ENCODE data around the gene DCDC1.

DCDC1 gene

DNA sequence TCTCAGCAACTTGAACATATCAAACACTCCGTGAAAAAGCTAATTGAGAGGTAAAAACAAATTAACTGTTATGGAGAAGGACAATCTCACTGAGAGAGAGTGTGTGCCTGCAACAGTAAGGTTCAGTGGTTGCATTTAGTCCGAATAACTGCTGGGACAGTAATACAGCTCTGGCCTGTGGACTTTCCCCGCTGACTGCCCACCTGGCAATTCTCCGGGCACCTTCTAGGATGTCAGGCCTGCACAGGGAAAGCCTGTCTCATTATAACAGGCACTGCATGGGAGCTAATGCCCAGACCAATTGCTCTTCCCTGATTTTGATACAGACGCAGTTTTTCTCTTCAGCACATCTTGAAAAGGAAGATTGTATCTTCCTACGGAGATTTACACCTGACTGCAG is 251.0 kb downstream of the DCDC1 start:
- Mint-ChIP-seq H3K9me3 (peaks cover 2% of the 10 kb centered on the region), H3K4me1 (no peaks in the 10 kb centered on the region), H3K27me3 (ENCODE audit: low read depth) (no peaks in the 10 kb centered on the region), H3K36me3 (ENCODE audit: low read depth) (no peaks in the 10 kb centered on the region), H3K27ac (no peak overlapping the region), H3K4me3 (no peak overlapping the region)
- TF ChIP-seq, protein P1, sequence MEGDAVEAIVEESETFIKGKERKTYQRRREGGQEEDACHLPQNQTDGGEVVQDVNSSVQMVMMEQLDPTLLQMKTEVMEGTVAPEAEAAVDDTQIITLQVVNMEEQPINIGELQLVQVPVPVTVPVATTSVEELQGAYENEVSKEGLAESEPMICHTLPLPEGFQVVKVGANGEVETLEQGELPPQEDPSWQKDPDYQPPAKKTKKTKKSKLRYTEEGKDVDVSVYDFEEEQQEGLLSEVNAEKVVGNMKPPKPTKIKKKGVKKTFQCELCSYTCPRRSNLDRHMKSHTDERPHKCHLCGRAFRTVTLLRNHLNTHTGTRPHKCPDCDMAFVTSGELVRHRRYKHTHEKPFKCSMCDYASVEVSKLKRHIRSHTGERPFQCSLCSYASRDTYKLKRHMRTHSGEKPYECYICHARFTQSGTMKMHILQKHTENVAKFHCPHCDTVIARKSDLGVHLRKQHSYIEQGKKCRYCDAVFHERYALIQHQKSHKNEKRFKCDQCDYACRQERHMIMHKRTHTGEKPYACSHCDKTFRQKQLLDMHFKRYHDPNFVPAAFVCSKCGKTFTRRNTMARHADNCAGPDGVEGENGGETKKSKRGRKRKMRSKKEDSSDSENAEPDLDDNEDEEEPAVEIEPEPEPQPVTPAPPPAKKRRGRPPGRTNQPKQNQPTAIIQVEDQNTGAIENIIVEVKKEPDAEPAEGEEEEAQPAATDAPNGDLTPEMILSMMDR (IDR thresholded peaks at IDR 0.05; ENCODE audit: unreplicated experiment in 3 of 3): no peak

DNA sequence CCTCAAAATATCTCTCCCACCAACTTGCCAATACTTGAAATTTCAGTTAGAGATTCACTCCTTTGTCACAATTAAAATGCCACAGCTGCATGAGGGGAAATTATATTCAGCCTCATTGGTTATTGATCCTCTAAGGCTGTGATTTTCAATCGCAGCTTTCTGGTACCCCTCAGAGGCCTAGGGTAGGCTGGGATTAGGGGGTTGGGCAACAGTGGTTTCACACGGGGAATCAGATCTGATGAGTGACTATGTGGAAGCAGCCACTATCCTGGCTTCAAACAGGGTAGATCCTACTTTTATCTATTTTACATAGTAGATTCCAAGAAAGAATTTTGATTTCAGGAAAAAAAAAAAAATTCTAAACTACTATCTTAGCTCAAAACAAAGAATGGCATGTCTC is 252.5 kb downstream of the DCDC1 start:
- no peak overlapping the region for H3K27ac Mint-ChIP-seq
- no peaks in the 10 kb centered on the region for H3K27me3 Mint-ChIP-seq (ENCODE audit: low read depth)
- TF ChIP-seq, protein P1 (IDR thresholded peaks at IDR 0.05; ENCODE audit: unreplicated experiment in 3 of 3): no peak
- no peaks in the 10 kb centered on the region for H3K36me3 Mint-ChIP-seq (ENCODE audit: low read depth)
- H3K9me3 Mint-ChIP-seq: no peaks in the 10 kb centered on the region
- no peak overlapping the region for H3K4me3 Mint-ChIP-seq
- H3K4me1 Mint-ChIP-seq: no peaks in the 10 kb centered on the region

DNA sequence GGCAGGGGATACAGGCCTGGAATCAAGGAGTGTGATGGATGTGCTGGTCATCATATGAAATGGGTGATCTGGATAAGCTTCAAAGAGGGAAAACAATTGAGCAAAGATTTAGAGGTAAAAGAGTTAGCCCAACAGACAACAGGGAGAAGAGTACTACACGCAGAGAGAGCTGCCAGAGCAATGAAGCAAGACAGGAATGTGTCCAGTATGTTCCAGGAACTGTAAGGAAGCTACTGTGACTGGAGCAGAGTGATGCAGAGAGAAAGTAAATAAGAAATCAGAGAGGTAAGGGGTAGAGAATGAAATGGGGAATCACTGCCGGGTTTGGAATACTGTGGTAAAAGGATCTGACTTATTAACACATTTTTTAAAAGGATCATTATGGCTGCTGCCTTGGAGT is 255.1 kb downstream of the DCDC1 start:
- no peak overlapping the region for H3K4me3 Mint-ChIP-seq
- H3K4me1 Mint-ChIP-seq: no peaks in the 10 kb centered on the region
- H3K36me3 Mint-ChIP-seq (ENCODE audit: low read depth): no peaks in the 10 kb centered on the region
- TF ChIP-seq, protein P1 (IDR thresholded peaks at IDR 0.05; ENCODE audit: unreplicated experiment in 3 of 3): no peak
- H3K27me3 Mint-ChIP-seq (ENCODE audit: low read depth): no peaks in the 10 kb centered on the region
- H3K9me3 Mint-ChIP-seq: no peaks in the 10 kb centered on the region
- no peak overlapping the region for H3K27ac Mint-ChIP-seq

DNA sequence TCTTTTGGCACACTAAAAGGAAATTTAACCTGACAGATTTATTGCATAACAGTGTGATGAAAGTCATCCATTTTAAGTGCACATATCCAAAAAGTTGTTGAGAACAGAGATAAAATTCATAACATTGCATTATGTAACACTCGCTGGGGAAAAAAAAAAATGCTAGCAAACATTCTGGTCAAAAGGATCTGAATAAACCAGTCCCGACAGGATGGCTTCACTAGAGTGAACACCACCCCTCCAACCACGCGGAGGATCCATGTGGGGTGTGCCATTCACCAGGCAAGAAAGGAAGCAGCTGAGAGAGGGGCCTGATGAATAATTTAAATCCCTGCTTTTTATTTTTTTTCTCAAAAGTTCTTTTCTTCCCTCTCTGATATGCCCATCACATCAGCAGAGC is 258.7 kb downstream of the DCDC1 start:
- TF ChIP-seq, protein P1 (IDR thresholded peaks at IDR 0.05; ENCODE audit: unreplicated experiment in 3 of 3): no peak
- H3K36me3 Mint-ChIP-seq (ENCODE audit: low read depth): no peaks in the 10 kb centered on the region
- H3K4me3 Mint-ChIP-seq: no peak overlapping the region
- no peaks in the 10 kb centered on the region for H3K4me1 Mint-ChIP-seq
- H3K9me3 Mint-ChIP-seq: no peaks in the 10 kb centered on the region
- no peak overlapping the region for H3K27ac Mint-ChIP-seq
- H3K27me3 Mint-ChIP-seq (ENCODE audit: low read depth): no peaks in the 10 kb centered on the region

DNA sequence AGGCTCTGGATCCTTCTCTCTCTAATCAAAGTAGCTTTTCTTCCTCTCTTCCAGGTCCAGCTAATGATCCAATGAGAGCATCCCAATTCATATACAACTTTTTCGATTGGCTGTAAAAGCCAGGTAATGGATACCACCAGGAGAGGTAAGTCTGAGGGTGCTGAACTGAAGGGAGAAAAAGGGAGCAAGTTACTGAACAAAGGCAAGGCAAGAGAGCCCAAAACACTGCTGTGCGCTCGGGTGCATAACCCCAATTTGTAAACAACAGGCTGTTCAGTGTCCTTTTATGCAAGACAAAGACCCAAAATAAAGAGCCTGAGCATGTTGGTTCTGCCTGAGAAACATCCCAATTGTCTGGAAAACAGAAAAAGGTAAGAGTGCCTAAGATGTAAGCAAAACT is 260.1 kb downstream of the DCDC1 start:
- Mint-ChIP-seq H3K27ac (no peak overlapping the region), H3K4me1 (no peaks in the 10 kb centered on the region), H3K27me3 (ENCODE audit: low read depth) (no peaks in the 10 kb centered on the region), H3K9me3 (no peaks in the 10 kb centered on the region), H3K36me3 (ENCODE audit: low read depth) (no peaks in the 10 kb centered on the region), H3K4me3 (no peak overlapping the region)
- TF ChIP-seq, protein P1 (IDR thresholded peaks at IDR 0.05; ENCODE audit: unreplicated experiment in 3 of 3): no peak

DNA sequence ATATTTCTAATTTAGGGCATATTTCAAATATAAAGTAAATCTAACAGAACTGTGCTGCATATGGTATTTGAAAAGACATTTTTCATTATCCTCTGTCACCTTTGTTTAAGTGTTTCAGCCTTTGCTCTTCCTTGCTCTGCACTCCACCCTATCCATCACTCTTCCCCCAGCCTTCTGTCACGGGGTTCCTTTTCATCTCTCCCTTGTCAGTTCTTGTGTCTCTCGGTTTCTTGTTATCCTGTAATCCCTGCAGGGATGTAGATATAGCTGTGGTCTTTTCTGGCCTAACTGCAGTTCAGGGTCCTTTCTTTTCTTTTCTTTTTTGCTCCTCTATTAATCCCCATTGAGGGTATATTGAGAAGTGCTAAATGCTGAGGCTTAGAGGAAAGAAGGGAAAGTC is 261.9 kb downstream of the DCDC1 start:
- no peaks in the 10 kb centered on the region for H3K27me3 Mint-ChIP-seq (ENCODE audit: low read depth)
- no peaks in the 10 kb centered on the region for H3K4me1 Mint-ChIP-seq
- no peak overlapping the region for H3K4me3 Mint-ChIP-seq
- H3K9me3 Mint-ChIP-seq: no peaks in the 10 kb centered on the region
- H3K36me3 Mint-ChIP-seq (ENCODE audit: low read depth): no peaks in the 10 kb centered on the region
- no peak overlapping the region for H3K27ac Mint-ChIP-seq
- TF ChIP-seq, protein P1 (IDR thresholded peaks at IDR 0.05; ENCODE audit: unreplicated experiment in 3 of 3): no peak

Data from nephron (organoid).